ENCODE results near the gene ZNF665. TPM values are rescaled to one million over a fixed set of nuclear protein-coding genes. Genes with fewer than 3 reads are reported as not detected.

The ZNF665 gene
- total and polyA plus RNA-seq, 8 donors: 0.72 to 9.5 (median 2.0) TPM

GRCh38 chr19:53160350-53160749, 32.8 kb downstream of the ZNF665 start:
- WGBS, 5 donors: 88 to 93% (median 89%) methylated on average over 3 of the region's 3 CpGs
- H3K9me3 ChIP-seq: peaks cover 9 to 59% (median 40%) of the 10 kb centered on the region in 4 donors
- no peak for TF ChIP-seq CTCF (IDR thresholded peaks at IDR 0.05)
- no peak for TF ChIP-seq EP300 (IDR thresholded peaks at IDR 0.05)
- TF ChIP-seq POLR2A (IDR thresholded peaks at IDR 0.05): no peak

GRCh38 chr19:53158119-53158656, 35.0 kb downstream of the ZNF665 start:
- Histone ChIP-seq H3K27ac (peak overlapping the region; percentile 69 to 85 (median 80)), H3K27me3 (no peaks in the 10 kb centered on the region), H3K36me3 (peaks cover 6 to 33% (median 22%) of the 10 kb centered on the region in 4 donors), H3K4me3 (peak overlapping the region; percentile 56 to 78 (median 60)), H3K9me3 (peaks cover 3 to 53% (median 32%) of the 10 kb centered on the region in 4 donors), H3K4me1 (peaks cover 12 to 20% (median 15%) of the 10 kb centered on the region in 4 donors)
- intact Hi-C loops (cut with DNase I; ENCODE audit: low total_unique reads): no loop called here
- 0 to 2% (median 1%) methylated on average over 35 to 41 of the region's 41 CpGs for WGBS, 5 donors
- DNase-seq: peak; percentile 29 to 69
- no peak for TF ChIP-seq POLR2A (IDR thresholded peaks at IDR 0.05)
- no peak for TF ChIP-seq POLR2AphosphoS5 (IDR thresholded peaks at IDR 0.05)
- TF ChIP-seq CTCF (IDR thresholded peaks at IDR 0.05): no peak
- TF ChIP-seq EP300 (IDR thresholded peaks at IDR 0.05): no peak

More at GRCh38 chr19:53160350-53160749, 32.8 kb downstream of the ZNF665 start:
- Histone ChIP-seq H3K27me3 (no peaks in the 10 kb centered on the region), H3K27ac (no peak overlapping the region), H3K4me3 (no peak overlapping the region), H3K4me1 (peaks cover 12 to 20% (median 15%) of the 10 kb centered on the region in 4 donors), H3K36me3 (peaks cover 0 to 18% (median 9%) of the 10 kb centered on the region in 4 donors)
- intact Hi-C loops (cut with DNase I; ENCODE audit: low total_unique reads): no loop called here
- no peak for DNase-seq

DNA sequence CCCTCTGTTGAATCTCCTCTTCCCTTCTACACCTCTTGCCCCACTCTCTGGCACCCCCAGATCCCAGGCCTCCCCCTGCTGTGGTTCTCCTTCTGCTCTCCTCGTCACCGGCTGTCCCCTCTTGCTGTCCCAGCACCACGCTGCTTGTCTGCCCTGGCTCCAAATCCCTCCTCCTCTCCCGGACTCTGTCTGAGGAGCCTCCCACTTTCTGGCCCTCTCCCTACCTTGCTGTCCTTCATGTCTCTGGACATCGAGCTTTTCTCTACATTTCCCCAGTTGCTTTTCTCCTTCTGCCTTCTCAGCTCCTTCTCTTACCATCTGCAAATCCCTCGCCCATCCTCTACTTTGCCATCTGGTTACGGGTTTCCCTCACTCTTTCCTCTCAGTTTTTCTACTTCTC, 35.5 kb downstream of the ZNF665 start:
- peaks cover 12 to 20% (median 15%) of the 10 kb centered on the region in 4 donors for H3K4me1 ChIP-seq
- H3K4me3 ChIP-seq: peak overlapping the region; percentile 56 to 78 (median 60)
- WGBS, 5 donors: 16 to 34% (median 28%) methylated on average over 7 of the region's 7 CpGs
- peaks cover 11 to 39% (median 28%) of the 10 kb centered on the region in 4 donors for H3K36me3 ChIP-seq
- peaks cover 3 to 53% (median 30%) of the 10 kb centered on the region in 4 donors for H3K9me3 ChIP-seq
- DNase-seq: peak in 1 of 2 donors; percentile 33
- peak overlapping the region; percentile 69 to 85 (median 80) for H3K27ac ChIP-seq
- TF ChIP-seq POLR2AphosphoS5 (IDR thresholded peaks at IDR 0.05) (no peak), EP300 (IDR thresholded peaks at IDR 0.05) (no peak), CTCF (IDR thresholded peaks at IDR 0.05) (no peak)
- intact Hi-C loops (cut with DNase I; ENCODE audit: low total_unique reads): no loop called here
- no peaks in the 10 kb centered on the region for H3K27me3 ChIP-seq

GRCh38 chr19:53156850-53157249, 36.3 kb downstream of the ZNF665 start:
- Histone ChIP-seq H3K36me3 (peaks cover 14 to 46% (median 36%) of the 10 kb centered on the region in 4 donors), H3K4me1 (peaks cover 12 to 20% (median 15%) of the 10 kb centered on the region in 4 donors), H3K4me3 (peak overlapping the region in 1 of 4 donors; percentile 78), H3K27me3 (no peaks in the 10 kb centered on the region), H3K9me3 (peaks cover 5 to 53% (median 27%) of the 10 kb centered on the region in 4 donors), H3K27ac (peak overlapping the region in 3 of 5 donors; percentile 13 to 80 (median 27))
- peak in 1 of 2 donors; percentile 4 for DNase-seq
- intact Hi-C loops (cut with DNase I; ENCODE audit: low total_unique reads): no loop called here
- TF ChIP-seq POLR2A (IDR thresholded peaks at IDR 0.05) (no peak), EP300 (IDR thresholded peaks at IDR 0.05) (no peak), CTCF (IDR thresholded peaks at IDR 0.05) (no peak), POLR2AphosphoS5 (IDR thresholded peaks at IDR 0.05) (no peak)
- 78 to 93% (median 87%) methylated on average over 9 of the region's 9 CpGs for WGBS, 5 donors
